Natural killer cell (primary cell): ENCODE data around the gene HAGHL. TPM values are rescaled to one million over a fixed set of nuclear protein-coding genes. Genes with fewer than 3 reads are reported as not detected.
"Not testable (repeated sequence)": the region's sequence is repeated elsewhere in the genome, so short reads cannot be mapped to it uniquely, and the experiment has no call there.

ENCODE experiments used
- ATAC-seq, 3 donors: fragments of 150-1000 bp in 2 of 3; fragments of 200-7000 bp in 1 of 3; cut with Tn5 transposase; 1 replicate in 1 of 3; 2 replicates in 2 of 3; pipeline ENCODE4 v1.10.0; 2021; ENCODE audit warnings: mild to moderate bottlenecking in 2 of 3, moderate library complexity in 2 of 3
- DNase-seq, 2 donors: peaks; one replicate each; pipeline versions ENCODE4 v3.0.0 to v3.0.0-alpha.2; 2013 to 2021; ENCODE audit warnings: mixed read lengths in 1 of 2
- H3K27ac ChIP-seq: one replicate; pipeline ENCODE4 v1.5.1; 2013; ENCODE audit warnings: mild to moderate bottlenecking, low read length
- H3K27me3 ChIP-seq: one replicate; pipeline ENCODE4 v1.6.1; 2013; ENCODE audit warnings: low read length; ENCODE audit not compliant: control insufficient read depth, insufficient read depth
- H3K36me3 ChIP-seq: one replicate; pipeline ENCODE4 v1.6.1; 2013; ENCODE audit warnings: low read length; ENCODE audit not compliant: control insufficient read depth, insufficient read depth
- H3K4me1 ChIP-seq: one replicate; pipeline ENCODE4 v1.6.1; 2013; ENCODE audit warnings: low read length; ENCODE audit not compliant: control insufficient read depth, insufficient read depth
- H3K4me3 ChIP-seq: one replicate; pipeline ENCODE4 v1.5.1; 2013; ENCODE audit warnings: low read length
- H3K9me3 ChIP-seq: one replicate; pipeline ENCODE4 v1.6.1; 2013; ENCODE audit warnings: low read length; ENCODE audit not compliant: control insufficient read depth, insufficient read depth
- H3K27ac Mint-ChIP-seq, 2 donors: one replicate each; pipeline ENCODE4 v1.8.0; 2022; ENCODE audit warnings: mild to moderate bottlenecking in 2 of 2, mixed read lengths in 2 of 2, moderate library complexity in 1 of 2
- H3K27me3 Mint-ChIP-seq, 2 donors: one replicate each; pipeline ENCODE4 v1.8.0; 2022; ENCODE audit warnings: low read depth in 2 of 2, mixed read lengths in 2 of 2
- H3K36me3 Mint-ChIP-seq: one replicate; pipeline ENCODE4 v1.8.0; 2022; ENCODE audit warnings: mixed read lengths
- H3K4me1 Mint-ChIP-seq, 2 donors: one replicate each; pipeline ENCODE4 v1.8.0; 2022; ENCODE audit warnings: mixed read lengths in 2 of 2
- H3K4me3 Mint-ChIP-seq: one replicate; pipeline ENCODE4 v1.8.0; 2022; ENCODE audit warnings: mild to moderate bottlenecking, moderate library complexity, mixed read lengths
- H3K9me3 Mint-ChIP-seq, 2 donors: one replicate each; pipeline ENCODE4 v1.8.0; 2022; ENCODE audit warnings: mixed read lengths in 2 of 2
- WGBS: methylation state at CpG from one replicate; pipeline ENCODE4 v1.1.7; 2013; ENCODE audit warnings: missing lambda C conversion rate; ENCODE audit not compliant: insufficient coverage; 5-methylcytosine and 5-hydroxymethylcytosine counted together
- intact Hi-C: fragments of 100-400 bp; cut with micrococcal nuclease; formaldehyde crosslinking; loops from one replicate; pipeline ENCODE4 v1.14.2; 2022
- total RNA-seq, 4 donors: library from RNA; stranded (reverse); fragments of 120-200 nt in 1 of 4; gene quantifications; one replicate each; pipeline versions ENCODE4 v1.2.3 to v1.2.4, GENCODE V29; 2013 to 2022
- TF ChIP-seq, protein P1 (sequence below): fragments of 200-600 bp; IDR thresholded peaks from one replicate; pipeline ENCODE4 v1.8.0; 2022; ENCODE audit warnings: antibody characterized with exemption

HAGHL gene
- total RNA-seq, 3 donors from 2014 or later (not counting 1 experiment from before 2014, with no cell fraction given) = 13.5 to 21.5 (median 15.7) TPM

DNA sequence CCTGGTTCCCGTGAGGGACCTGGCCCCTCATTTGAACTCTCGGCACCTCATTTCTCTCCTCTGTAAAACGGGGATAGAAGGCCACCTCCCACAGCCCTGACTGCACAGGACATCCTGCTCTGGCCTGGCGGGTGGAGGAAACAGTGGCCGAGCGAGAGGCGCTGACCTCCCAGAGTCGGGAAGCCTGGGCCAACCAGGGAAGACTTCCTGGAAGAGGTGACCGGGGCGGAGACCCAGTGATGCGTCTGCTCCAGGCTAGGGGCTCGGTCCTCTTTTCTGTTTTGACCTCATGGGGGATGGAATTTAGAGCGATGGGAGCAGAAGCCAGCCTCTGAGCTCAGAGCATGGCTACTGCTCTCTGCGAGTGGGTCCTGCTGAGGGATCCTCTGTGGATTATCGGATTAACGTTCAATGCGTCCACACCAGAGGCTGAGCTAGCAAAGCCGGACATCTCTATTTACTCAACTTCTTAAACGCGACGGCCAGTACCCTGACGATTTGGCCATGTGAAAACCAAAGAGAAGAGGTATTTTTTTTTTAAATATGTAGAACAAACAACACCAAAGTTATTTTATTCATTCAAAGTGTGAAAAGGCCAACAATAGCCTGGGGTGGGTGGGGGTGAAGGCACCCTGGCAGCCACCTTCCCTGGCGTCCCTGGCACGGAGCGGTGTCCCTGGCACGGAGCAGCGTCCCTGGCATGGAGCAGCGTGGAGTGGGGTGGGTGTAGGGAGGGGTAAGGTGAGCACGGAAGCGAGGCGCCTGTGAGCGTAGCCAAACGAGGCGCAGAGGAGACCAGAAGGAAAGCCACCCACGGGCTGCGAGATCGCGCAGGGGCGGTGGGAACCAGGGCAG lies 24.5 kb downstream of the HAGHL start:
- TF ChIP-seq, protein P1, sequence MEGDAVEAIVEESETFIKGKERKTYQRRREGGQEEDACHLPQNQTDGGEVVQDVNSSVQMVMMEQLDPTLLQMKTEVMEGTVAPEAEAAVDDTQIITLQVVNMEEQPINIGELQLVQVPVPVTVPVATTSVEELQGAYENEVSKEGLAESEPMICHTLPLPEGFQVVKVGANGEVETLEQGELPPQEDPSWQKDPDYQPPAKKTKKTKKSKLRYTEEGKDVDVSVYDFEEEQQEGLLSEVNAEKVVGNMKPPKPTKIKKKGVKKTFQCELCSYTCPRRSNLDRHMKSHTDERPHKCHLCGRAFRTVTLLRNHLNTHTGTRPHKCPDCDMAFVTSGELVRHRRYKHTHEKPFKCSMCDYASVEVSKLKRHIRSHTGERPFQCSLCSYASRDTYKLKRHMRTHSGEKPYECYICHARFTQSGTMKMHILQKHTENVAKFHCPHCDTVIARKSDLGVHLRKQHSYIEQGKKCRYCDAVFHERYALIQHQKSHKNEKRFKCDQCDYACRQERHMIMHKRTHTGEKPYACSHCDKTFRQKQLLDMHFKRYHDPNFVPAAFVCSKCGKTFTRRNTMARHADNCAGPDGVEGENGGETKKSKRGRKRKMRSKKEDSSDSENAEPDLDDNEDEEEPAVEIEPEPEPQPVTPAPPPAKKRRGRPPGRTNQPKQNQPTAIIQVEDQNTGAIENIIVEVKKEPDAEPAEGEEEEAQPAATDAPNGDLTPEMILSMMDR = no peak
- no peaks in the 10 kb centered on the region for H3K9me3 Mint-ChIP-seq
- H3K4me3 Mint-ChIP-seq = no peak overlapping the region
- H3K36me3 Mint-ChIP-seq = no peaks in the 10 kb centered on the region
- 87% methylated on average over 35 of the region's 39 CpGs for WGBS
- Histone ChIP-seq H3K36me3 (no peaks in the 10 kb centered on the region), H3K4me1 (no peaks in the 10 kb centered on the region), H3K27ac (no peak overlapping the region), H3K4me3 (no peak overlapping the region), H3K27me3 (no peaks in the 10 kb centered on the region), H3K9me3 (no peaks in the 10 kb centered on the region)
- no peaks in the 10 kb centered on the region for H3K4me1 Mint-ChIP-seq
- ATAC-seq (no peak), DNase-seq (no peak)
- intact Hi-C loops = no loop called here
- H3K27me3 Mint-ChIP-seq = peaks cover 1 to 2% of the 10 kb centered on the region in 2 donors
- no peak overlapping the region for H3K27ac Mint-ChIP-seq

DNA sequence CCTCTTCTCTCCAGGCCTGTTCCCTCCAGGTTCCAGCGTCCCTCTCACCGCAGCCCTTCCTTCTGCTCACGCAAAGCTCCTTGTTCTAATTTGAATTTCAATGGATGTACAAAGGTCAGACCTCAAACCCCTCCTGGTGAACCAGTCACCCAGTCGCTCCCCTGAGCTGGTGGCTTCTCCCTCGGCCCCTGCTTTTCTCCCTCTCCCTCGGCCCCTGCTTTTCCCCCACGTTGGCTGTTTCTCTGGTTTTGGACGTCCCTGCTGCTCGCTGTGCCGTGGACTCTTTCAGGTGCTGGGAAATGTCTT lies 25.1 kb downstream of the HAGHL start:
- ATAC-seq = no peak
- no peak overlapping the region for H3K4me3 Mint-ChIP-seq
- Histone ChIP-seq H3K36me3 (no peaks in the 10 kb centered on the region), H3K27me3 (no peaks in the 10 kb centered on the region), H3K4me1 (no peaks in the 10 kb centered on the region), H3K9me3 (no peaks in the 10 kb centered on the region), H3K27ac (no peak overlapping the region), H3K4me3 (no peak overlapping the region)
- H3K27me3 Mint-ChIP-seq = peaks cover 3 to 8% of the 10 kb centered on the region in 2 donors
- TF ChIP-seq, protein P1 = no peak
- H3K27ac Mint-ChIP-seq = no peak overlapping the region
- no peaks in the 10 kb centered on the region for H3K36me3 Mint-ChIP-seq
- intact Hi-C loops = no loop called here
- no peaks in the 10 kb centered on the region for H3K9me3 Mint-ChIP-seq
- WGBS = 87% methylated on average over 10 of the region's 10 CpGs
- no peak for DNase-seq
- H3K4me1 Mint-ChIP-seq = no peaks in the 10 kb centered on the region

DNA sequence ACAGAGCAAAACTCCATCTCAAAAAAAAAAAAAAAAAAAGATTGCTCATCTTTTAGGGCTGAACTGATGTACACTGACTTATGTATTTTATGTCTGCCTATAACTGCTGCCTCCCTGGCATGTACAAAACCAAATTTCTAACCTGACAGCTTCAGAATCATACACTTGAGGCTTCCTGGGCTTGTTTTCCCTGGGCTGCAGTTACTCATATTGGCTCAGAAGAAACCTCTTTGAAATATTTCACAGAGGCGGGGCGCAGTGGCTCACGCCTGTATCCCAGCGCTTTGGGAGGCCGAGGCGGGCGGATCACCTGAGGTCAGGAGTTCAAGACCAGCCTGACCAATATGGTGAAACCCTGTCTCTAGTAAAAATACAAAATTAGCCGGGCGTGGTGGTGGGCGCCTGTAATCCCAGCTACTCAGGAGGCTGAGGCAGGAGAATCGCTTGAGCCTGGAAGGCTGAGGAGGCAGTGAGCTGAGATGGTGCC lies 27.3 kb downstream of the HAGHL start:
- intact Hi-C loops, DNase-seq, H3K27ac ChIP-seq, H3K4me3 ChIP-seq, H3K27me3 ChIP-seq, H3K27ac Mint-ChIP-seq, H3K4me3 Mint-ChIP-seq, H3K36me3 Mint-ChIP-seq, H3K9me3 ChIP-seq, H3K4me1 Mint-ChIP-seq, H3K9me3 Mint-ChIP-seq, ATAC-seq, H3K36me3 ChIP-seq, H3K4me1 ChIP-seq: not testable (repeated sequence)
- H3K27me3 Mint-ChIP-seq = peaks cover 3 to 14% of the 10 kb centered on the region in 2 donors
- WGBS = 97% methylated on average over 11 of the region's 11 CpGs

DNA sequence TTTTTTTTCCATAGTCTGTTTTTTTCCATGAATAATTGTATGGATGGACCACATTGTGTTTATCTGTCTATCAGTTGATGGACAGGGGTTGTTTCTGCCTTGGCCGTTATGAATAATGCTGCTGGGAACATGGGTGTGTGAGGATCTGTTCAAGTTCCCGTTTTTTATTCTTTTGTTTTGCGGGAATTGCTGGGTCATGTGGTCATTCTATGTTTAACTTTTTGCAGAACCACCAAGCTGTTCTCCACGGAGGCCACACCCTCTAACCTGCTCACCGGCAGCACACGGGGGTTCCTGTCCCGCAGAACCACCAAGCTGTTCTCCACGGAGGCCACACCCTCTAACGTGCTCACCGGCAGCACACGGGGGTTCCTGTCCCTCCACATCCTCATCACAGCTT lies 27.8 kb downstream of the HAGHL start:
- Mint-ChIP-seq H3K9me3 (no peaks in the 10 kb centered on the region), H3K4me3 (no peak overlapping the region), H3K27ac (no peak overlapping the region), H3K27me3 (peaks cover 3 to 14% of the 10 kb centered on the region in 2 donors), H3K36me3 (no peaks in the 10 kb centered on the region), H3K4me1 (peaks cover 0 to 5% of the 10 kb centered on the region in 2 donors)
- no peaks in the 10 kb centered on the region for H3K4me1 ChIP-seq
- no peaks in the 10 kb centered on the region for H3K27me3 ChIP-seq
- no peak for ATAC-seq
- intact Hi-C loops = no loop called here
- WGBS = 2% methylated on average over 11 of the region's 11 CpGs
- no peak overlapping the region for H3K4me3 ChIP-seq
- no peak for DNase-seq
- TF ChIP-seq, protein P1 = no peak
- no peak overlapping the region for H3K27ac ChIP-seq
- no peaks in the 10 kb centered on the region for H3K36me3 ChIP-seq
- H3K9me3 ChIP-seq = no peaks in the 10 kb centered on the region
